AG10803 (cell line): Measurements from ENCODE around the gene ARHGAP44.

Experiments used
- DNase-seq: peaks from one replicate; pipeline ENCODE4 v3.0.0; 2010; ENCODE audit warnings: low read depth
- H3K4me3 ChIP-seq: 2 replicates; pipeline ENCODE4 v1.5.1; 2011; ENCODE audit warnings: mild to moderate bottlenecking, low read length, control low read depth
- TF ChIP-seq, protein P1 (sequence below): conservative IDR thresholded peaks from 2 replicates; pipeline ENCODE4 v1.5.1; 2011; ENCODE audit warnings: mild to moderate bottlenecking, low read length, control low read depth, inconsistent platforms

ARHGAP44 gene

GRCh38 chr17:13014801-13015200 lies 225.5 kb downstream of the ARHGAP44 start:
- no peak for DNase-seq
- no peak overlapping the region for H3K4me3 ChIP-seq
- TF ChIP-seq, protein P1, sequence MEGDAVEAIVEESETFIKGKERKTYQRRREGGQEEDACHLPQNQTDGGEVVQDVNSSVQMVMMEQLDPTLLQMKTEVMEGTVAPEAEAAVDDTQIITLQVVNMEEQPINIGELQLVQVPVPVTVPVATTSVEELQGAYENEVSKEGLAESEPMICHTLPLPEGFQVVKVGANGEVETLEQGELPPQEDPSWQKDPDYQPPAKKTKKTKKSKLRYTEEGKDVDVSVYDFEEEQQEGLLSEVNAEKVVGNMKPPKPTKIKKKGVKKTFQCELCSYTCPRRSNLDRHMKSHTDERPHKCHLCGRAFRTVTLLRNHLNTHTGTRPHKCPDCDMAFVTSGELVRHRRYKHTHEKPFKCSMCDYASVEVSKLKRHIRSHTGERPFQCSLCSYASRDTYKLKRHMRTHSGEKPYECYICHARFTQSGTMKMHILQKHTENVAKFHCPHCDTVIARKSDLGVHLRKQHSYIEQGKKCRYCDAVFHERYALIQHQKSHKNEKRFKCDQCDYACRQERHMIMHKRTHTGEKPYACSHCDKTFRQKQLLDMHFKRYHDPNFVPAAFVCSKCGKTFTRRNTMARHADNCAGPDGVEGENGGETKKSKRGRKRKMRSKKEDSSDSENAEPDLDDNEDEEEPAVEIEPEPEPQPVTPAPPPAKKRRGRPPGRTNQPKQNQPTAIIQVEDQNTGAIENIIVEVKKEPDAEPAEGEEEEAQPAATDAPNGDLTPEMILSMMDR = no peak

DNA sequence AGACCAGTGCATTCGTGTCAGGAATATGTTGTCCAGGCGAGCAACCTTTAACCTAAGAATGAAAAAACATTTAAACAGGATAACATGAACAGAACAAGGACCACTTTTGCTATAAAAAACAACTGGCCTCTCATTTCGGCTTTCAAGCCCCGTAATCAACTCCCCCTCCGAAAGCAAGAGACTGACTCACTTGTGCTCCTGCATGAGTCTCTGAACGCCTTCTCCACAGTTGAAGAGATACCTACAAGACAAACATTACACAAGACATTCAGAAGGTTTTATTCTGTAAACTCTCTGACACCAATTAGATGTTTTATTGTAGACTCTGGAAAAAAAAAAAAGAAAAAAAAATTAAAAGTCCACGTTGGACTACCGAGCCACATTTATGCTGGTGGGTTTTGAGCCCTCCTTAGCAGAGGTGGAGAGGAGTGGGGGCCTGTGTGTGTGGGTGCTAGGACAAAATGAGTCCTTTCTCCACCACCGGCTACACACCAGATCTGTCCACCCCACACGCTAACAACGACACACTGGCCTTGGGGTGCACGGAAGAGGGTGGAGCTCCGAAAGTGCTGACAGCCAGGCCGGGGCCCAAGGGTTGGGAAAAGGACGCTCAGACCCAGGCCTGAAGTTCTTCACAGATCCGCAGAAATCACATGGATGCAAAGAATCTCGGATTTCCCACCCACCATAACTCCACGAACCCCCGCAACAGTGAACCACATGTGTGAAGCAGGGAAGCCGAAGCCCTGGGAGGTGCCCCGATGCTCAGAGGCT lies 227.8 kb downstream of the ARHGAP44 start:
- H3K4me3 ChIP-seq = peak overlapping the region; percentile 86
- DNase-seq = peak; percentile 21
- TF ChIP-seq, protein P1 = no peak

GRCh38 chr17:13017655-13018459 lies 228.6 kb downstream of the ARHGAP44 start, which contains the start of gene ELAC2:
ELAC2 (minus strand) TSS chr17:13018027; CDS start chr17:13017947, 80 bp downstream.
- TF ChIP-seq, protein P1 = no peak
- H3K4me3 ChIP-seq = peak within 1 kb of the TSS; percentile 86
- DNase-seq = peak; percentile 99

DNA sequence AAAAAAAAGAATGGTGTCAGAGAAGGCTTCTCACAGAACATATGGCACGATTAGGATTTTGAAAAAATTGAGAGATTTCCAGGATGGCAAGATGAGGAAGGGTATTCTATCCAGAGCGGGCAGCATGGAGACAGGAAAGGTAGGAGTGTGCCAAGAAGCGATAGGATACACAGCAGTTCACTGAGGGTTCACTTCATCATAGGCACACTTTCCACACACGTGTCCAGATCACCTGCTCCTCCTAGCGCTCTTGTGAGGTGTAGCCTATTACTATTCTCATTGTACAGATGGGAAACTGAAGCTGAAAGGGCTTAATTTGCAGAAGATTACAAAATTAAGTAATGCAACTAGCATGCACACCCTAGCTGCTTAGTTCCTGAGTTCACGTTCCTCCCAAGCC lies 234.7 kb downstream of the ARHGAP44 start:
- TF ChIP-seq, protein P1 = no peak
- no peak for DNase-seq
- H3K4me3 ChIP-seq = no peak overlapping the region; the same call in 1 of the 2 replicates

- DNase-seq = peak; percentile 36
- TF ChIP-seq, protein P1 = peak; percentile 93
- peak overlapping the region; percentile 31 for H3K4me3 ChIP-seq
These were observed 235.4 kb downstream of the ARHGAP44 start for GRCh38 chr17:13024526-13025257.

DNA sequence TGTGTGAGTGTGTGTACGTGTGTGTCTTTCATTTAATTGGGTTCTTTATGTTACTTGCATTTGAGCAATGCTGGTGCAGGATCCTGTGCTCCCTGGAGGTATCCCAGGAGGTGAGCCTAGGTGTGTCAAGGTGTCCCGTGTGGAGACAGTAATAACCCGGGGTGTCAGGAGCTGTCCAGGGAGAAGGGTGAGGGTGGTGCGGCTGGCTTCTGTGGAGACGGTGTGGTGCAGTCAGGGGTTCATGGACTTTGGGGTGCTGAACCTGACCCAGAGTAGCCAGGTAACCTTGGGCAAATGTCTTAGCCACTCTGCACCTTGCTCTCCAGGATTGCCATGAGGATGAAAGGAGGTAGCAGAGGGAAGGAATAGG lies 235.9 kb downstream of the ARHGAP44 start:
- DNase-seq = no peak
- TF ChIP-seq, protein P1 = no peak
- no peak overlapping the region for H3K4me3 ChIP-seq
